Measurements from ENCODE around the gene NSD2. TPM values are rescaled to one million over a fixed set of nuclear protein-coding genes. Genes with fewer than 3 reads are reported as not detected.
A peak's percentile ranks its signal among the peaks of the same experiment; 100 is the strongest.
"Not testable (repeated sequence)": the region's sequence is repeated elsewhere in the genome, so short reads cannot be mapped to it uniquely, and the experiment has no call there.

Gene NSD2
- total RNA-seq, 2 donors from 2014 or later: 232 to 268 TPM

DNA sequence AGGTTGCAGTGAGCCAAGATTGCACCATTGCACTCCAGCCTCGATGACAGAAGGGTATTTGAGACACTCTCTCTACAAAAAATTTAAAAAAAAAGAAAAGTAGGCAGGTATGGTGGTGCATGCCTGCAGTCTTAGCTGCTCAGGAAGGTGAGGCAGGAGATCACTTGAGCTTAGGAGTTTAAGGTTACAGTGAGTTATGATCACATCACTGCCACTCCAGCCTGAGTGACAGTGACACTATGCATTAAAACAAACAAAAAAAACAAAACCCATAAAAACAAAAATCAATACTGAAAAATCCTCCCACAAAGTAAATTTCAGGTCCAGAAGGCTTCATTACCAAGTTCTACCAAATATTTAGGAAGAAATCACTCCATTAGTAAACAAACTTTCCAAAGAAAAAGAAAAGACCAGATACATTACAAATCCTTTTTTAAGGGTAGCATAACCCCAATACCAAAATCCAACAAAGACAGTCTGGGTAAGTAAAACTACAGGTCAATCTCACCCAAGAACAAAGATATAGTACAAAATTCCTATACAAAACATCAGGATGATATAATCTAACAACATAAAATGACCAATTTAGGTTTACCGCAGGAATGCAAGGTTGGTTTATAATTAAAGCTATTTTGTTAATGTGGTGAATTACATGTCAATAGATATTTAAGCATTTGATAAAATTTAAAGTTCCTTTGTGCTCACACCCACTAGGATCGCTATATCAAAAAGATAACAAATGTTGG lies 125.8 kb downstream of the NSD2 start:
- peaks cover 18 to 29% of the 10 kb centered on the region in 2 donors for H3K9me3 Mint-ChIP-seq
- H3K27ac Mint-ChIP-seq: no peak overlapping the region
- H3K4me3 Mint-ChIP-seq: no peak overlapping the region
- H3K27me3 Mint-ChIP-seq (ENCODE audit: low read depth): no peaks in the 10 kb centered on the region
- H3K36me3 Mint-ChIP-seq (ENCODE audit: insufficient read depth in 2 of 2): peaks cover 37 to 63% of the 10 kb centered on the region in 2 donors
- ATAC-seq (replicated peaks in 1 of 2) (no peak), DNase-seq (no peak)
- peaks cover 17% of the 10 kb centered on the region for H3K4me1 Mint-ChIP-seq (ENCODE audit: low read depth)

DNA sequence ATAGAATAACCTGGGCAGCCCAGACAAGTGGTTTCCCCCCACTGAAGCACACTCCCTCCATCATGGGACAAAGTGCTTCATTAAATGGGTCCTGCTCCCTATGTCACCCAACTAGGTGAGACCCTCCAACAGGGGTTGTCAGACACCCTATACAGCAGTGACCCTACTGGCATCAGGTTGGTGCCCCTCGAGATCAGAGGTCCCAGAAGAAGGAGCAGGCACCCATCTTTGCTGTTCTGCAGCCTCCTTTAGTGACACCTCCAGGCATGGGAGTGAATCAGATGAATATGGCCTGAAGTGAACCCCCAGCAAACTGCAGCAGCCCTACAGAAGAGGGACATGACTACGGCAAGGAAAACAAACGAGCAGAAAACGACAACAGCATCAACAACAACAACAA lies 126.5 kb downstream of the NSD2 start:
- H3K27me3 Mint-ChIP-seq (ENCODE audit: low read depth): no peaks in the 10 kb centered on the region
- H3K36me3 Mint-ChIP-seq (ENCODE audit: insufficient read depth in 2 of 2): peaks cover 37 to 69% of the 10 kb centered on the region in 2 donors
- ATAC-seq (replicated peaks in 1 of 2) (no peak), DNase-seq (no peak)
- no peak overlapping the region for H3K27ac Mint-ChIP-seq
- peaks cover 18 to 29% of the 10 kb centered on the region in 2 donors for H3K9me3 Mint-ChIP-seq
- no peak overlapping the region for H3K4me3 Mint-ChIP-seq
- H3K4me1 Mint-ChIP-seq (ENCODE audit: low read depth): peaks cover 23% of the 10 kb centered on the region

DNA sequence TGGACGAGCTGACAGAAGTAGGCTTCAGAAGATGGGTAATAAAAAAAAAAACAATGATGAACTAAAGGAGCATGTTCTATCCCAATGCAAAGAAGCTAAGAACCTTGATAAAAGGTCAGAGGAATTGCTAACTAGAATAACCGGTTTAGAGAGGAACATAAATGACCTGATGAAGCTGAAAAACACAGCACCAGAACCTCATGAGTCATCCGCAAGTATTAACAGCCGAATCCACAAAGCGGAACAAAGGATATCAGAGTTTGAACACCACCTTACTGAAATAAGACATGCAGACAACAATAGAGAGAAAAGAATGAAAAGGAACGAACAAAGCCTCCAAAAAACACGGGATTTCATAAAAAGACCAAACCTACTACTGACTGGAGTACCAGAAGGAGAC lies 127.1 kb downstream of the NSD2 start:
- H3K27me3 Mint-ChIP-seq (ENCODE audit: low read depth): no peaks in the 10 kb centered on the region
- no peak overlapping the region for H3K27ac Mint-ChIP-seq
- H3K9me3 Mint-ChIP-seq: peaks cover 18 to 29% of the 10 kb centered on the region in 2 donors
- H3K4me1 Mint-ChIP-seq (ENCODE audit: low read depth): peaks cover 29% of the 10 kb centered on the region
- H3K4me3 Mint-ChIP-seq: no peak overlapping the region
- no peak for ATAC-seq (replicated peaks in 1 of 2)
- no peak for DNase-seq
- H3K36me3 Mint-ChIP-seq (ENCODE audit: insufficient read depth in 2 of 2): peaks cover 42 to 72% of the 10 kb centered on the region in 2 donors

DNA sequence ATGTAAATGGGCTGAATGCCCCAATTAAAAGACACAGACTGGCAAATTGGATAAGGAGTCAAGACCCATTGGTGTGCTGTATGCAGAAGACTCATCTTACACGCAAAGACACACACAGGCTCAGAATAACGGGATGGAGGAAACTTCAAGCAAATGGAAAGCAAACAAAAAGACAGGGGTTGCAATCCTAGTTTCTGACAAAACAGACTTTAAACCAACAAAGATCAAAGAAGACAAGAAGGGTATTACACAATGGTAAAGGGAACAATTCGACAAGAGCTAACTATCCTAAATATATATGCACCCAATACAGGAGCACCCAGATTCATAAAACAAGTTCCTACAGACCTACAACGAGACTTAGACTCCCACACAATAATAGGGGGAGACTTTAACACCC lies 128.1 kb downstream of the NSD2 start:
- peaks cover 26% of the 10 kb centered on the region for H3K4me1 Mint-ChIP-seq (ENCODE audit: low read depth)
- H3K9me3 Mint-ChIP-seq: peaks cover 18 to 29% of the 10 kb centered on the region in 2 donors
- H3K36me3 Mint-ChIP-seq (ENCODE audit: insufficient read depth in 2 of 2): peaks cover 44 to 72% of the 10 kb centered on the region in 2 donors
- not testable (repeated sequence) for H3K27ac Mint-ChIP-seq; H3K4me3 Mint-ChIP-seq; ATAC-seq (replicated peaks in 1 of 2); DNase-seq; H3K27me3 Mint-ChIP-seq (ENCODE audit: low read depth)

DNA sequence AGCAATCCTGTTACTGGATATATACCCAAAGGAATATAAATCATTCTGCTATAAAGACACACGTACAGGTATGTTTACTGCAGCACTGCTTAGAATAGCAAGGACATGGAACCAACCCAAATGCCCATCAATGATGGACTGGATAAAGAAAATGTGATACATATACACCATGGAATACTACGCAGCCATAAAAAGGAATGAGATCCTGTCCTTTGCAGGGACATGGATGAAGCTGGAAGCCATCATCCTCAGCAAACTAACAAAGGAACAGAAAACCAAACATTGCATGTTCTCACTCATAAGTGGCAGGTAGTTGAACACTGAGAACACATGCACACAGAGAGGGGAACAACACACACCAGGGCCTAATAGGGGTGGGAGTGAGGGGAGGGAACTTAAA lies 132.2 kb downstream of the NSD2 start:
- not testable (repeated sequence) for DNase-seq; H3K27me3 Mint-ChIP-seq (ENCODE audit: low read depth); H3K27ac Mint-ChIP-seq; H3K4me3 Mint-ChIP-seq; ATAC-seq (replicated peaks in 1 of 2)
- H3K4me1 Mint-ChIP-seq (ENCODE audit: low read depth): peaks cover 41% of the 10 kb centered on the region
- H3K36me3 Mint-ChIP-seq (ENCODE audit: insufficient read depth in 2 of 2): peaks cover 35 to 50% of the 10 kb centered on the region in 2 donors
- H3K9me3 Mint-ChIP-seq: peaks cover 10 to 22% of the 10 kb centered on the region in 2 donors

DNA sequence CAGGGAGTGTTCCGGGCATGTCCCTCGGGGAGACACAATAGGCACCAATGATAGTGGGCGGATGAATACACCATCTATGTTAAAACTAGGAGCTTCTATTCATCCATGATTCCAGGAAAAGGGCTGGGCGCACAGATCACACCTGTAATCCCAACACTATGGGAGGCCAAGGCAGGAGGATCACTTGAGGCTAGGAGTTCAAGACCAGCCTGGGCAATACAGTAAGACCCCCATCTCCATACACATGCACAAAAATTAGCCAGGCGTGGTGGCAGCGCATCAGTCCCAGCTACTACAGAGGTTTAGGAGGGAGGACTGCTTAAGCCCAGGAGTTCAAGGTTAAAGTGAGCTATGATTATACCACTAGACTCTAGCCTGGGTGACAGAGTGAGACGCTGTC lies 135.2 kb downstream of the NSD2 start:
- ATAC-seq (replicated peaks in 1 of 2) (no peak), DNase-seq (no peak)
- Mint-ChIP-seq H3K36me3 (ENCODE audit: insufficient read depth in 2 of 2) (peaks cover 11 to 20% of the 10 kb centered on the region in 2 donors), H3K4me1 (ENCODE audit: low read depth) (peaks cover 50% of the 10 kb centered on the region), H3K27me3 (ENCODE audit: low read depth) (no peaks in the 10 kb centered on the region), H3K4me3 (peak overlapping the region in 1 of 2 donors; percentile 91), H3K9me3 (no peaks in the 10 kb centered on the region), H3K27ac (peak overlapping the region; percentile 95)

DNA sequence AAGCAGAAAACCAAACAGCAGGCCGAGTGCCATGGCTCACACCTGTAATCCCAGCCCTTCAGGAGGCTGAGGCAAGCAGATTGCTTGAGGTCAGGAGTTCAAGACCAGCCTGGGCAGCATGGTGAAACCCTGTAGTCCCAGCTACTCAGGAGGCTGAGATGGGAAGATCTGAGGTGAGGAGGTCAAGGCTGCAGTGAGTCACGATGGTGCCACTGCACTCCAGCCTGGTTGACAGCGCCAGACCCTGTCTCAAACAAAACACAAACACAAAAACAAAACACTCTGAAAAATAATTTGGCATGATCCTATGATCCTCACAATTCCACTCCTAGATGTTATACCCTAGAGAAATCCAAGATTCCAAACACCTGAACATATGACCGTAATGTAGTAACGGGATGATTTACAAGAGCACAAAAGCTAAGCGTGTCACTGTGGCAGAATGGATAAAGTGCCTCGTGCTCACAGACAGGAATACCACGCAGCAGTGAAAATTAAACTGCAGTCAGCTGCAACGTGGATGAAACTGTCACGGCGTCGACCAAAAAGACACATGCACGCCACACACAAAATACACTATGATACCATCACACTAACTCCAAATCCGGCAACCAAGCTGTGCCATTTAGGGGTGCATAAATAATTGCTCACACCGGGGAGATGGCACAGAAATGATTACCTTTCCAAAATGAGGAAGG lies 135.9 kb downstream of the NSD2 start:
- Mint-ChIP-seq H3K4me3 (peak overlapping the region; percentile 91 to 97), H3K27me3 (ENCODE audit: low read depth) (no peaks in the 10 kb centered on the region), H3K9me3 (no peaks in the 10 kb centered on the region), H3K36me3 (ENCODE audit: insufficient read depth in 2 of 2) (peaks cover 11 to 16% of the 10 kb centered on the region in 2 donors), H3K27ac (peak overlapping the region; percentile 95), H3K4me1 (ENCODE audit: low read depth) (peaks cover 50% of the 10 kb centered on the region)
- ATAC-seq (replicated peaks in 1 of 2) (no peak), DNase-seq (no peak)

DNA sequence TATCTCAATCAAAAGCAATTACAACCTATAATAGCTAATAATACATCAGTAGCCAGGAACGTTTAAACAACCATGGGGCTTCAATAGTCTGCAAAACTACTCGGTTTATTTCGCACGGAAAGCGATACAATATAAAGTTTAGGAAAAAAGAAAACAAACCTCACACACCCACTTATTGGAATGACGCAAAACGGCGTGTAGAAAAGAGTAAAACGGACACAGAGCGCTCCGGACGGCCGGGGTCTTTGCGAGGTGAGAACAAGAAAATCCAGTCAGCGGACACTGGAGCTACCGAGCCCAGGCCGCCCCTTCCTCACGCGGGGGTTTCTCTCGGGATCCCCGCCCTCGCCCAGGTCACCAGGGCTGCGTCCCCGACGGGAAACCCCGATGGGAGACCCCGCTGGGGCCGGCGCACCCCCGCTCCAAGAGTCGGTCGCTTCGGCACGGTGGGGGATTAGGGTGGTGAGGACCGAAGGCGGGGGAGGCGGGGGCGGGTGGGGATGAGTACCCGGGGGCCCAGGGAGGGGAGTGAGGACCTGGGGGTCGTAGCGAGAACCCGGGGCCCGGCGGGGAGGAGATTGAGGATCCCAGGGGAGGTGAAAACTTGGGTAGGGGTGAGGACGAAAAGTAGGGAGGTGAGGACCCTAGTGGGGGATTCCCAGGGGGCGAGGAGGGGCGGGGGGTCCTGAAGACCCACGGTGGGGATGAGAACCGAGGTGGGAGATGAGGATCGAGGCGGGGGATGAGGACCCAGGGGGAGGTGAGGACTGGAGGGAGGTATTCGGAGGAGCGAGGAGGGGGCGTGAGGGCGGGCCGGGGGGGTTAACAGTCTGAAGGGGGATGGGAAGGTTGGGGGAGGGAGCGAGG lies 136.8 kb downstream of the NSD2 start:
- Mint-ChIP-seq H3K36me3 (ENCODE audit: insufficient read depth in 2 of 2) (peaks cover 7 to 9% of the 10 kb centered on the region in 2 donors), H3K4me3 (peak overlapping the region; percentile 91 to 97), H3K4me1 (ENCODE audit: low read depth) (peaks cover 41% of the 10 kb centered on the region), H3K27me3 (ENCODE audit: low read depth) (no peaks in the 10 kb centered on the region), H3K27ac (peak overlapping the region; percentile 96), H3K9me3 (no peaks in the 10 kb centered on the region)
- ATAC-seq (replicated peaks in 1 of 2) (no peak), DNase-seq (peak in 1 of 2 donors; percentile 23)

DNA sequence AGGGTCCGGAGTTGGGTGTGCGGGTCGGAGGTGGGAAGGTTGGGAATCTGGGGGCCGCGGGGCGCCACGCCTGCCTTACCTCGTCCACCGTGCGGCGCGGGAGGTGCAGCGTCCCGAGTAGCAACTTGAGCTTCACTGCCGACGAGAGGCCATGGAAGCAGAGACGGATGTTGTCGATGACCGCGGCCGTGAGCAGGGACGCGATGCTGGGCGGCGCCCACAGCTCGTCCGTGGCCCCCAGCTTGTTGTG lies 137.4 kb downstream of the NSD2 start:
- Mint-ChIP-seq H3K4me1 (ENCODE audit: low read depth) (peaks cover 36% of the 10 kb centered on the region), H3K36me3 (ENCODE audit: insufficient read depth in 2 of 2) (peaks cover 4 to 7% of the 10 kb centered on the region in 2 donors), H3K27me3 (ENCODE audit: low read depth) (no peaks in the 10 kb centered on the region), H3K9me3 (no peaks in the 10 kb centered on the region), H3K4me3 (peak overlapping the region; percentile 91 to 97), H3K27ac (peak overlapping the region; percentile 96)
- DNase-seq (no peak), ATAC-seq (replicated peaks in 1 of 2) (no peak)

DNA sequence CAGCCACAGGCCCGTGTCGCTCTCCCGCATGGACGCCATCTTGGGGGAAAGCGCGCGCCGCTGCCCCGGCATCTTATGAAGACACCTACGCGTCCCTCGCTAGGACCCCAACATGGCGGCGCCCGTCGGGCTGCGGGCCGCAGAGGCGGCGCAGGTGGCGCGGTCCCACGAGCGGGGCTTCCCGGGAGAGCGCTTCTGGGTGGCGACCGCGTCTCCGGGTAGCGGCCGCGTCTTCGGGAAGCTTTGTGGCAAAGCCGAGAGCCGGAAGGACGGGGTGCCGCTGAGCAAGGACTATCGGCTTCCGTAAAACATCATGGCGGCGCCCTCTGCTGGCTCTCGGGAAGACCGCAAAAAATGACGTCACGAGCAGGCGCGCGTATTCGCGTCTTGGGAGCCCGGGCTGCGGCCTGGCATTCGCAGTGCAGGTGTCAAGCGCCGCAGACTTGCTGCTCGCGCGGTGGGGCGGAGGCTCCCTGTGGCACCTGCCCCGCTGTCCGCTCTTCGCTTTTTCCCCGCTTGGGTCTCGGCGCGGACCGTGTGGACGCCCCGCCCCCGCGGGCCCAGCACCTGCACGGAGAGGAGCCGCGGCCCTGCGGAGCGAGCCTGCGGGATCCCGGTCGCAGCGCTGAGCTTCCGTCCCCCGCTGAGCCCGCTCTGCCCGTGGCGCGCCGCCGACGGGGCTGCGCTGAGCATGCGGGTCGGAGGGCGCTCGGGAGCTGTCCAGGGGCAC lies 137.9 kb downstream of the NSD2 start, which contains the start of gene NELFA:
TSS of gene NELFA (minus strand) at position 54 of the 730 bp plus-strand sequence. CDS start at position 39, 15 bp downstream.
- DNase-seq: peak; percentile 94 to 95
- H3K4me3 Mint-ChIP-seq: peak within 1 kb of the TSS; percentile 91 to 97
- H3K27ac Mint-ChIP-seq: peak within 1 kb of the TSS; percentile 96
- H3K9me3 Mint-ChIP-seq: no peaks in the 10 kb centered on the region
- peak; percentile 83 for ATAC-seq (replicated peaks in 1 of 2)
- H3K36me3 Mint-ChIP-seq (ENCODE audit: insufficient read depth in 2 of 2): peaks cover 4 to 7% of the 10 kb centered on the region in 2 donors
- no peaks in the 10 kb centered on the region for H3K27me3 Mint-ChIP-seq (ENCODE audit: low read depth)
- peaks cover 36% of the 10 kb centered on the region for H3K4me1 Mint-ChIP-seq (ENCODE audit: low read depth)

DNA sequence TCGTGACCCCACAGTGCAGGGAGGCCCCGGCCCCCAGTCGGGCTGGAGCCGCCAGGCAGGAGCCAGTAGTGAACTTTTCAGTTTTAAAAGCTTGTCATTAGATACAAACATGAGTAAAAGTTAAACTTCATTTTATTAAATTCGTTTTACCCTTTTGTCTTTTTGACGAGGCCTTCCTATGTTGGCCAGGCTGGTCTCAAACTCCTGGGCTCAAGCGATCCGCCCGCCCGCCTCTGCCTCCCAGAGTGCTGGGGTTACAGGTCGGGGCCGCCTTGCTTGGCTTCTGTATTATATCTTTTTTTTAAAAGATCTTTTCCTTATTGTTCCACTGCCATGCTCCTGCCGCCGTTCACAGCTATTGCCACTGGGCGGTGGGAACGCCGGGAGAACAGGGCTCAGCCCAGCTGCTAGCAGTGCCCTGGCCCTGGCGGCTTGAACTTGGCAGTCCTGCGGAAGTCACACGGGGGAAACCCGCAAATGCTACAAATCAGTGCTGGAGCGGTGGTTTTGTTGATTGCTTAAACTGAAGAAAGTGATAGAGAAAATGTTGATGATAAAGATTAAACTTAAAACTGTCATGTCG lies 138.5 kb downstream of the NSD2 start:
- Mint-ChIP-seq H3K27ac (peak overlapping the region; percentile 92), H3K9me3 (no peaks in the 10 kb centered on the region), H3K27me3 (ENCODE audit: low read depth) (no peaks in the 10 kb centered on the region), H3K4me1 (ENCODE audit: low read depth) (peaks cover 36% of the 10 kb centered on the region), H3K36me3 (ENCODE audit: insufficient read depth in 2 of 2) (peaks cover 4 to 7% of the 10 kb centered on the region in 2 donors), H3K4me3 (peak overlapping the region; percentile 91 to 97)
- ATAC-seq (replicated peaks in 1 of 2) (peak; percentile 37 to 38), DNase-seq (peak; percentile 49 to 57)

DNA sequence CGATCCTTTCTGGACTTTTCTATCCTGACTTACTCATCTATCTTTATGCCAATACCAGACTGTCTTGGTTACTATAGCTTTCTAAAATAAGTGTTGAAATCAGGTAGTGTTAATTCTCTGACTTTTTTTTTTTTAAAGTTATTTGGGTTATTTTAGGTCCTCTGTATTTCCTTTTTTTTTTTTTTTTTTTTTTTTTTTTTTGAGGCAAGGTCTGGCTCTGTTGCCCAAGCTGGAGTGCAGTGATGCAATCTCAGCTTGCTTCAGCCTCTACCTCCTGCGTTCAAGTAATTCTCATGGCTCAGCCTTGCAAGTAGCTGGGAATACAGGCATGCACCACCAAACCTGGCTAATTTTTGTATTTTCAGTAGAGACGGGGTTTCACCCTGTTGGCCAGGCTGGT lies 140.4 kb downstream of the NSD2 start:
- Mint-ChIP-seq H3K4me3 (no peak overlapping the region), H3K27me3 (ENCODE audit: low read depth) (no peaks in the 10 kb centered on the region), H3K36me3 (ENCODE audit: insufficient read depth in 2 of 2) (peaks cover 4 to 7% of the 10 kb centered on the region in 2 donors), H3K4me1 (ENCODE audit: low read depth) (peaks cover 25% of the 10 kb centered on the region), H3K27ac (no peak overlapping the region), H3K9me3 (no peaks in the 10 kb centered on the region)
- ATAC-seq (replicated peaks in 1 of 2) (no peak), DNase-seq (no peak)

Measured in activated T-cell treated with anti-CD3 and anti-CD28 coated beads, Interleukin-2, amount 50 U/mL, for 72 hours (primary cell).